Aorta (tissue), 5 donors: ENCODE data around the gene FAM184A. TPM values are rescaled to one million over a fixed set of nuclear protein-coding genes. Genes with fewer than 3 reads are reported as not detected.

Experiments
- ATAC-seq: fragments of 200-7000 bp; cut with Tn5 transposase; one replicate; pipeline ENCODE4 v1.9.1; 2022; ENCODE audit warnings: moderate library complexity; ENCODE audit not compliant: low FRiP score
- DNase-seq, 2 donors: peaks; one replicate each; pipeline ENCODE4 v3.0.0-alpha.2; 2020
- H3K27ac ChIP-seq, 2 donors: one replicate each; pipeline ENCODE4 v1.5.1; 2013; ENCODE audit warnings: low read length in 2 of 2, mild to moderate bottlenecking in 2 of 2, moderate library complexity in 2 of 2, control low read depth in 1 of 2, inconsistent platforms in 1 of 2, low read depth in 1 of 2
- H3K27me3 ChIP-seq, 2 donors: one replicate each; pipeline ENCODE4 v1.6.1; 2013; ENCODE audit warnings: control low read depth in 1 of 2, low read length in 1 of 2, mild to moderate bottlenecking in 1 of 2, moderate library complexity in 1 of 2; ENCODE audit not compliant: insufficient read depth in 2 of 2, control insufficient read depth in 1 of 2
- H3K36me3 ChIP-seq, 2 donors: one replicate each; pipeline ENCODE4 v1.6.1; 2013; ENCODE audit warnings: control low read depth in 1 of 2, low read length in 1 of 2, mild to moderate bottlenecking in 1 of 2; ENCODE audit not compliant: insufficient read depth in 2 of 2, control insufficient read depth in 1 of 2
- H3K4me1 ChIP-seq, 2 donors: one replicate each; pipeline ENCODE4 v1.6.1; 2013; ENCODE audit warnings: low read length in 2 of 2, control low read depth in 1 of 2, mild to moderate bottlenecking in 1 of 2, moderate library complexity in 1 of 2; ENCODE audit not compliant: insufficient read depth in 2 of 2, control insufficient read depth in 1 of 2
- H3K4me3 ChIP-seq, 2 donors: one replicate each; pipeline ENCODE4 v1.5.1; 2013; ENCODE audit warnings: low read length in 2 of 2, control low read depth in 1 of 2, mild to moderate bottlenecking in 1 of 2
- H3K9me3 ChIP-seq: one replicate; pipeline ENCODE4 v1.6.1; 2013; ENCODE audit warnings: mild to moderate bottlenecking, low read length; ENCODE audit not compliant: control insufficient read depth
- WGBS, 2 donors: extraction: QIAGEN DNeasy Blood & Tissue Kit; methylation state at CpG; one replicate each; pipeline ENCODE4 v1.1.7; 2013; 5-methylcytosine and 5-hydroxymethylcytosine counted together
- intact Hi-C, 2 donors: fragments of 100-400 bp; cut with DNase I; formaldehyde crosslinking; loops; one replicate each; pipeline versions ENCODE4 v1.14.2 to v1.15.0; 2022
- polyA plus RNA-seq, 2 donors: library from polyadenylated mRNA; stranded (reverse); fragments of 200-250 nt; gene quantifications; one replicate each; pipeline ENCODE4 v1.2.3, GENCODE V29; 2013
- total RNA-seq, 2 donors: library from RNA; stranded (reverse); fragmentation: NEBNext Ultra II Directional; extraction: Animal tissue kit (Norgen Biotek cat#: 25700); gene quantifications; one replicate each; pipeline ENCODE4 v1.2.1, GENCODE V29; 2021
- donor health status: healthy with polysubstance abuse.
- donor health status: Bipolar disorder and iron deficiency.
- donor health status: DM: no; HTN: no; CAD: no.
- donor health status: DM: no; HTN: no; CAD: no.
- donor health status: DM: yes; HTN: yes; CAD: no.

Gene FAM184A
- total and polyA plus RNA-seq, 4 donors, result 1.1 to 4.8 (median 2.9) TPM

DNA sequence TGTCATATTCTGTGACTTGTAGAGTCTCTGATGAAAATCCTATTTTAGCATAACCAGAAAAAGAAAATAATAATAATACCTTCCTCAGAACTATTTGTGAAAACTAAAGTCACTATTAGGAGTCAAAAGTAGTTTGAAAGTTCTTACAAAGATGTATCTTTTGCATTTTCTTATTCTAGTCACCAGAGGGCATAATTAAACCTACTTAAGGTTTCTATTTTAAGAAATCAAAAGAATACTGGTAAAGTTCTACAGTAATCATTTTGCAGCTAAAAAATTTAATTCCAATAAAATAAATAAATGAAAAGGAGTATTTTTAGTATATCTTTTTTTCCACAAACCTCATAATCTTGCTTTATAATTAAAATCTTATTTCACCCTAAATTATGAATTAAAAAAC is 115.5 kb downstream of the FAM184A start:
- H3K27ac ChIP-seq, result no peak overlapping the region
- H3K36me3 ChIP-seq, result no peaks in the 10 kb centered on the region
- ATAC-seq, result no peak
- H3K4me1 ChIP-seq, result no peaks in the 10 kb centered on the region
- H3K9me3 ChIP-seq, result no peaks in the 10 kb centered on the region
- H3K4me3 ChIP-seq, result no peak overlapping the region
- H3K27me3 ChIP-seq, result no peaks in the 10 kb centered on the region
- DNase-seq, result no peak
- intact Hi-C loops, result no loop called here

- WGBS, 2 donors, result 89 to 90% methylated on average over 4 of the region's 4 CpGs
- intact Hi-C loops, result no loop called here
- no peak for DNase-seq
Observed at GRCh38 chr6:118959903-118960302, 118.6 kb downstream of the FAM184A start.

GRCh38 chr6:118953391-118953790 is 125.1 kb downstream of the FAM184A start:
- intact Hi-C loops, result no loop called here
- 54 to 64% methylated on average over 2 of the region's 2 CpGs for WGBS, 2 donors
- no peaks in the 10 kb centered on the region for H3K27me3 ChIP-seq
- no peaks in the 10 kb centered on the region for H3K36me3 ChIP-seq
- H3K4me1 ChIP-seq, result no peaks in the 10 kb centered on the region
- DNase-seq, result no peak
- no peaks in the 10 kb centered on the region for H3K9me3 ChIP-seq
- ATAC-seq, result no peak
- no peak overlapping the region for H3K4me3 ChIP-seq
- no peak overlapping the region for H3K27ac ChIP-seq

More at GRCh38 chr6:118959903-118960302, 118.6 kb downstream of the FAM184A start:
- no peak overlapping the region for H3K27ac ChIP-seq
- H3K4me3 ChIP-seq, result no peak overlapping the region
- ATAC-seq, result no peak
- no peaks in the 10 kb centered on the region for H3K27me3 ChIP-seq
- no peaks in the 10 kb centered on the region for H3K36me3 ChIP-seq
- no peaks in the 10 kb centered on the region for H3K9me3 ChIP-seq
- no peaks in the 10 kb centered on the region for H3K4me1 ChIP-seq

GRCh38 chr6:118952683-118953082 is 125.8 kb downstream of the FAM184A start:
- Histone ChIP-seq H3K4me3 (no peak overlapping the region), H3K27ac (no peak overlapping the region), H3K4me1 (no peaks in the 10 kb centered on the region), H3K36me3 (no peaks in the 10 kb centered on the region), H3K9me3 (no peaks in the 10 kb centered on the region), H3K27me3 (no peaks in the 10 kb centered on the region)
- WGBS, 2 donors, result 97% methylated on average over 2 of the region's 2 CpGs
- DNase-seq, result no peak
- no peak for ATAC-seq
- intact Hi-C loops, result no loop called here

DNA sequence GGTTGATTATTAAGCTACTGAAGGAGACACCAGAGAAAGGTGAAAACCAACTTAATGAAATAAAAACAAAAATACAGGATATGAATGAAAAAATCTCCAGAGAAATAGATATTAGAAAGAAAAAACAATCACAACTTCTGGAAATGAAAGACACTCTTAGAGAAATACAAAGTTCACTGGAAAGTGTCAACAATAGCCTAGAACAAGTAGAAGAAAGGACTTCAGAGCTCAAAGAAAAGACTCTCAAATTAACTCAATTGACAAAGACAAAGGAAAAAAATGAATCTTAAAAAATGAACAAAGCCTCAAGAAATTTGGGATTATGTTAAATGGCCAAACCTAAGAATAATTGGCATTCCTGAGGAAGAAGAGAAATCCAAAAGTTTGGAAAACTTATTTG is 133.2 kb downstream of the FAM184A start:
- intact Hi-C loops, result no loop called here
- no peak overlapping the region for H3K27ac ChIP-seq
- H3K27me3 ChIP-seq, result no peaks in the 10 kb centered on the region
- peaks cover 1% of the 10 kb centered on the region for H3K9me3 ChIP-seq
- ATAC-seq (no peak), DNase-seq (no peak)
- H3K4me3 ChIP-seq, result no peak overlapping the region
- H3K4me1 ChIP-seq, result no peaks in the 10 kb centered on the region
- H3K36me3 ChIP-seq, result no peaks in the 10 kb centered on the region

GRCh38 chr6:118940770-118941169 is 137.7 kb downstream of the FAM184A start:
- no peaks in the 10 kb centered on the region for H3K36me3 ChIP-seq
- intact Hi-C loops, result no loop called here
- H3K27ac ChIP-seq, result no peak overlapping the region
- 96 to 97% methylated on average over 2 of the region's 2 CpGs for WGBS, 2 donors
- H3K9me3 ChIP-seq, result peaks cover 1% of the 10 kb centered on the region
- no peaks in the 10 kb centered on the region for H3K4me1 ChIP-seq
- no peak for DNase-seq
- ATAC-seq, result no peak
- H3K27me3 ChIP-seq, result no peaks in the 10 kb centered on the region
- H3K4me3 ChIP-seq, result no peak overlapping the region

DNA sequence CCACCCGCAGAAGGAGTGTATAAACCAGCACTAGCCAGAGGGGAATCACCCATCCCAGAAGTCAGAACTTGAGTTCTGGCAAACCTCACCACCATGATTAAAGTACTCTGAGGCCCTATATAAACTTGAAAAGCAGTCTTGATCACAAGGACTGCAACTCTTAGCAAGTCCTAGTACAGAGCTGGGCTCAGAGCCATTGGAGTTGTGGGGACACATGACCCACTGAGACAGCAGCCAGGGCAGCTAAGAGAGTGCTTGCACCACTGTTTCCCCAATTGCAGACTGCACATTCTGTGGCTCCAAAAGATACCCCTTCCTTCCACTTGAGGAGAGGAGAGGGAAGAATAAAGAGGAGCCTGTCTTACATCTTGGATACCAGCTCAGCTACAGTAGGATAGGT is 138.8 kb downstream of the FAM184A start:
- H3K27me3 ChIP-seq, result no peaks in the 10 kb centered on the region
- WGBS, 2 donors, result 97 to 100% methylated on average over 1 of the region's 1 CpG
- H3K4me3 ChIP-seq, result no peak overlapping the region
- ATAC-seq (no peak), DNase-seq (no peak)
- no peaks in the 10 kb centered on the region for H3K36me3 ChIP-seq
- no peak overlapping the region for H3K27ac ChIP-seq
- peaks cover 1% of the 10 kb centered on the region for H3K9me3 ChIP-seq
- intact Hi-C loops, result no loop called here
- H3K4me1 ChIP-seq, result no peaks in the 10 kb centered on the region

DNA sequence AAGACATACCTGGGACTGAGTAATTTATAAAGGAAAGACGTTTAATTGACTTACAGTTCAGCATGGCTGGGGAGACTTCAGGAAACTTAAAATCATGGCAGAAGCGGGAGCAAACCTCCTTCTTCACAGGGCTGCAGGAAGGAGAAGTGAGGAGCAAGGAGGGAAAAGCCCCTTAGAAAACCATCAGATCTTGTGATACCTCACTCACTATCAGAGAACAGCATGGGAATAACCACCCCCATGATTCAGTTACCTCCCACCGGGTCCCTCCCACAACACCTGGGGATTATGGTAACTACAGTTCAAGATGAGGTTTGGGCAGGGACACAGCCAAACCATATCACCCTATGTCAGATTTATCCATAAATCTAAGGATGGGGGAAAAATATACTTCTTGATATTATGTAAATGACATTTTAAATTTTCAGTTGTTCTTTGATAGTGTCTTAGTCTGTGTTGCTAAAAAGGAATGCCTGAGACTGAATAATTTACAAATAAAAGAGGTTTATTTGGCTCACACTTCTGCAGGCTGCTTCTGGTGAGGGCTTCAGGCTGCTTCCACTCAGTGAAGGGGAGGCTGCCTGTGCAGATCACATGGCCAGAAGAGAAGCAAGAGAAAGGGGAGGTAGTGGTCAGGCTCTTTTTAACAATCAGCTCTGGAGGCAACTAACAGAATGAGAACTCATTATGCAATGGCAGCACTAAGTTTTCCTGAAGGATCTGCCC is 142.3 kb downstream of the FAM184A start:
- Histone ChIP-seq H3K27me3 (no peaks in the 10 kb centered on the region), H3K27ac (no peak overlapping the region), H3K36me3 (no peaks in the 10 kb centered on the region), H3K9me3 (peaks cover 1% of the 10 kb centered on the region), H3K4me3 (no peak overlapping the region), H3K4me1 (peaks cover 0 to 2% of the 10 kb centered on the region in 2 donors)
- WGBS, 2 donors, result 68 to 70% methylated on average over 3 of the region's 3 CpGs
- DNase-seq (no peak), ATAC-seq (no peak)
- intact Hi-C loops, result loop anchor here in 1 of 2 donors (2.0 kb wide), 1 partner anchor 41 kb away; the partner anchor contains the start of gene ASF1A

GRCh38 chr6:118935331-118935668 is 143.2 kb downstream of the FAM184A start:
- Histone ChIP-seq H3K27me3 (no peaks in the 10 kb centered on the region), H3K9me3 (no peaks in the 10 kb centered on the region), H3K36me3 (no peaks in the 10 kb centered on the region), H3K4me1 (peaks cover 0 to 2% of the 10 kb centered on the region in 2 donors), H3K27ac (peak overlapping the region; percentile 9 to 45), H3K4me3 (peak overlapping the region; percentile 58 to 84)
- no peak for DNase-seq
- intact Hi-C loops, result loop anchor here in 1 of 2 donors (2.0 kb wide), 1 partner anchor 40 kb away; the partner anchor contains the start of gene ASF1A
- no peak for ATAC-seq
- 0 to 8% methylated on average over 1 of the region's 1 CpG for WGBS, 2 donors
